MM.1S (cell line): ENCODE results near the gene ETV5.

Experiments used
- EZH2 ChIP-seq: fragments of 300-600 bp; sonication (generic); optimal IDR thresholded peaks from 2 replicates; pipeline ENCODE3; 2017; ENCODE audit warnings: low read depth, mild to moderate bottlenecking, antibody characterized with exemption, low read length, mixed read lengths
- TF ChIP-seq, protein P1 (sequence below): fragments of 300-600 bp; sonication (generic); IDR thresholded peaks from 2 replicates; pipeline ENCODE4 v1.5.1; 2016; ENCODE audit warnings: antibody characterized with exemption, low read length, mixed read lengths

DNA sequence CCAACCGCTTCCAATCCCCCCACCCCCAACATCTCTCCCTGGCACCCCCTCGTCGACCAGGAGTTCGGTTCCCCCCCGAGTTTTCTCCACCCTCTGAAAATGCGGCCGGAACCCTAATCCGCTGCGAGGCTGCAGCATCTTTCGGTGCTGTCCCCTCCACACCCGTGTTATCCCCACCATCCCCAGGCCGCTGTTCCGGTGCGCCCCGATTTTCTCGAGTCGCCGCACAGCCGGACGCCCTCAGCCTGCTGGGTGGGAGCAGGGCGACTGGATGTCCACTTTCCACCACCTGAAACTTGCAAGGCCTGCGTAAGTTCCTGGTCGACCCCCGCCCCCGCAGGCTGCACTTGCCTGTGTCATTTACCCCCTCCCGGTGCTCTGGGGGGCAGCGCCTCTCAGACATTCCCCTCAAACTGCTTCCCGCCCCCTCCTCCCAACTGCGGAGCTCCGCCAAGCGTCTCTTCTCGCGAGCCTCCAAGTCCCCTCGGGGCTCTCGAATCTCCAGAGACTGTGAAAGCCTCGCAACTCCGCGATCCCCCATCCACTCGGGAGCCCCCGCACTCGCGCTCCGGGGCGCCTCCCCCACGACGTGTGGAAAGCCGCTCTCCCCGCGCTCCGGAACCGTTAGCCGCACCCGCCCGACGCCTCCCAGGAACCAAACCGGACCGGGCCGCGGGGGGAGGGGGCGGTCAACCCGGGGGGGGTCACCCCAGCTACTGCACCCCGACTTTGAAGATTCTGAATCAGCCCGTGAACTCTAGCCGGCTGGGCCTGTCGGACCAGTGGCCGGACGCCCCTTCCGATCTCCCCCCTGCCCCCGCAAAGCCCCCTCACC lies 566 bp downstream of the ETV5 start:
- TF ChIP-seq, protein P1, sequence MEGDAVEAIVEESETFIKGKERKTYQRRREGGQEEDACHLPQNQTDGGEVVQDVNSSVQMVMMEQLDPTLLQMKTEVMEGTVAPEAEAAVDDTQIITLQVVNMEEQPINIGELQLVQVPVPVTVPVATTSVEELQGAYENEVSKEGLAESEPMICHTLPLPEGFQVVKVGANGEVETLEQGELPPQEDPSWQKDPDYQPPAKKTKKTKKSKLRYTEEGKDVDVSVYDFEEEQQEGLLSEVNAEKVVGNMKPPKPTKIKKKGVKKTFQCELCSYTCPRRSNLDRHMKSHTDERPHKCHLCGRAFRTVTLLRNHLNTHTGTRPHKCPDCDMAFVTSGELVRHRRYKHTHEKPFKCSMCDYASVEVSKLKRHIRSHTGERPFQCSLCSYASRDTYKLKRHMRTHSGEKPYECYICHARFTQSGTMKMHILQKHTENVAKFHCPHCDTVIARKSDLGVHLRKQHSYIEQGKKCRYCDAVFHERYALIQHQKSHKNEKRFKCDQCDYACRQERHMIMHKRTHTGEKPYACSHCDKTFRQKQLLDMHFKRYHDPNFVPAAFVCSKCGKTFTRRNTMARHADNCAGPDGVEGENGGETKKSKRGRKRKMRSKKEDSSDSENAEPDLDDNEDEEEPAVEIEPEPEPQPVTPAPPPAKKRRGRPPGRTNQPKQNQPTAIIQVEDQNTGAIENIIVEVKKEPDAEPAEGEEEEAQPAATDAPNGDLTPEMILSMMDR, result no peak
- no peak for TF ChIP-seq EZH2
